K562 (cell line): ENCODE data around the gene SPHK2. TPM values are rescaled to one million over a fixed set of nuclear protein-coding genes. Genes with fewer than 3 reads are reported as not detected.

ENCODE experiments used
- CHCHD3 ChIP-seq: fragments of 250-450 bp; sonication (Bioruptor Pico); IDR thresholded peaks from 2 replicates; pipeline ENCODE4 v2.1.2; 2022; ENCODE audit warnings: mild to moderate bottlenecking
- CREB3 ChIP-seq: fragments of 450-650 bp; conservative IDR thresholded peaks from 2 replicates; pipeline ENCODE4 v1.6.1; 2016; ENCODE audit warnings: missing genetic modification characterization, low read depth, mild to moderate bottlenecking, missing compliant biosample characterization, moderate library complexity
- ERF ChIP-seq: fragments of 450-650 bp; formaldehyde crosslinking; IDR thresholded peaks from 2 replicates; pipeline ENCODE4 v1.4.0; 2020; ENCODE audit warnings: mild to moderate bottlenecking, mixed read lengths
- KAT8 ChIP-seq: fragments of 450-650 bp; IDR thresholded peaks from 2 replicates; pipeline ENCODE4 v1.6.1; 2016; ENCODE audit warnings: low read depth, mild to moderate bottlenecking
- MBD1 ChIP-seq: fragments of 250-450 bp; sonication (Bioruptor Pico); IDR thresholded peaks from 2 replicates; pipeline ENCODE4 v1.8.0; 2022; ENCODE audit warnings: inconsistent platforms
- MCM3 ChIP-seq: fragments of 450-650 bp; IDR thresholded peaks from 2 replicates; pipeline ENCODE4 v1.6.1; 2016
- NCOA2 ChIP-seq, 2 experiments: fragments of 450-650 bp; IDR thresholded peaks; 2 replicates each; pipeline ENCODE4 v1.6.1; 2018; ENCODE audit warnings: mild to moderate bottlenecking in 2 of 2, moderate library complexity in 1 of 2; ENCODE audit not compliant: partially characterized antibody in 2 of 2
- NKRF ChIP-seq: fragments of 450-650 bp; IDR thresholded peaks from 2 replicates; pipeline ENCODE4 v1.6.1; 2016; ENCODE audit warnings: borderline replicate concordance
- PCBP2 ChIP-seq: fragments of 200-400 bp; formaldehyde crosslinking; IDR thresholded peaks from 2 replicates; pipeline ENCODE4 v1.6.1; 2018; ENCODE audit warnings: low read length, low read depth, mild to moderate bottlenecking, moderate library complexity; ENCODE audit not compliant: poor library complexity, severe bottlenecking
- PHF8 ChIP-seq: fragments of 200-600 bp; sonication (generic); IDR thresholded peaks from 2 replicates; pipeline ENCODE4 v1.6.1; 2012; ENCODE audit warnings: mixed run types, mild to moderate bottlenecking, inconsistent platforms, low read length, moderate library complexity, borderline replicate concordance
- SMARCE1 ChIP-seq: fragments of 450-650 bp; IDR thresholded peaks from 2 replicates; pipeline ENCODE4 v1.7.1; 2016; ENCODE audit warnings: mild to moderate bottlenecking
- SREBF1 ChIP-seq: fragments of 150-350 bp; IDR thresholded peaks from 2 replicates; pipeline ENCODE4 v1.6.1; 2014; ENCODE audit warnings: antibody characterized with exemption, low read depth, low read length, borderline replicate concordance
- TSC22D4 ChIP-seq: fragments of 450-650 bp; IDR thresholded peaks from 2 replicates; pipeline ENCODE4 v1.6.1; 2016; ENCODE audit warnings: missing genetic modification characterization, missing biosample characterization, control low read depth
- USF1 ChIP-seq: sonication (generic); formaldehyde crosslinking; IDR thresholded peaks from 2 replicates; pipeline ENCODE4 v1.9.0; 2022; ENCODE audit warnings: mild to moderate bottlenecking, missing genetic modification reagents
- polyA plus RNA-seq, 8 experiments: library from polyadenylated mRNA; depleted of rRNA in 4 of 8; stranded (reverse) in 5 of 8; unstranded in 3 of 8; fragments of >200 nt; fragmentation: Nextera tagmentation in 2 of 8; fragmentation: Illumina TruSeq in 1 of 8; extraction: Ambion mirVana in 2 of 8; extraction: Trizol in 1 of 8; gene quantifications; 2 replicates each; pipeline versions ENCODE4 v1.2.1 to v1.2.3, GENCODE V29; 2011 to 2014; ENCODE audit warnings: inconsistent platforms in 1 of 8, missing spikeins in 1 of 8
- total RNA-seq, 7 experiments: library from RNA; depleted of rRNA in 6 of 7; stranded (reverse); fragments of >200 nt in 6 of 7; fragmentation: Illumina TruSeq in 2 of 7; extraction: Trizol in 2 of 7; gene quantifications; 2 replicates each; pipeline versions ENCODE4 v1.2.1 to v1.2.3, GENCODE V29; 2011 to 2021; ENCODE audit warnings: low replicate concordance in 1 of 7

Gene SPHK2
- total and polyA plus RNA-seq, 9 of the 15 experiments (the other 6 are each of a cell fraction or from before 2014, with no cell fraction given) = 0.10 to 15.2 (median 2.9) TPM

- TF ChIP-seq SMARCE1 (peak; percentile 31; the same call in 1 of the 2 replicates), CREB3 (tag) (0 out of 2 replicates have a peak, but pooled peaks have one; percentile 30), NCOA2 (IDR thresholded peaks at IDR 0.05; ENCODE audit: partially characterized antibody in 2 of 2) (no peak), TSC22D4 (tag) (0 out of 2 replicates have a peak, but pooled peaks have one; percentile 12), MBD1 (no peak), NKRF (0 out of 2 replicates have a peak, but pooled peaks have one; percentile 41), PCBP2 (no peak), SREBF1 (no peak), MCM3 (no peak), PHF8 (no peak; the same call in 1 of the 2 replicates), ERF (CRISPR knock-in tag) (no peak), CHCHD3 (CRISPR knock-in tag) (no peak), KAT8 (no peak), USF1 (no peak)
These were observed 4.3 kb downstream of the SPHK2 start (continued) for GRCh38 chr19:48623556-48624066.
